Measurements from ENCODE around the gene NR1I3. TPM values are rescaled to one million over a fixed set of nuclear protein-coding genes. Genes with fewer than 3 reads are reported as not detected.
"Not testable (repeated sequence)": the region's sequence is repeated elsewhere in the genome, so short reads cannot be mapped to it uniquely, and the experiment has no call there.

Gene NR1I3
- total and polyA plus RNA-seq, 2 experiments from 2014 or later, result not detected

- H3K79me2 ChIP-seq (ENCODE audit: insufficient read depth), result no peaks in the 10 kb centered on the region
- H2AFZ ChIP-seq, result no peak overlapping the region
- peaks cover 41% of the 10 kb centered on the region for H3K27me3 ChIP-seq (replicated peaks; ENCODE audit: insufficient read depth)
- no peak overlapping the region for H3K9ac ChIP-seq
- H3F3A ChIP-seq (ENCODE audit: insufficient read depth), result no peaks in the 10 kb centered on the region
- 0 out of 2 replicates have a peak, but pooled peaks cover 4% of the 10 kb centered on the region for H3K4me1 ChIP-seq (ENCODE audit: insufficient read depth)
- H3K27ac ChIP-seq, result no peak overlapping the region
- H4K20me1 ChIP-seq (ENCODE audit: insufficient read depth), result no peaks in the 10 kb centered on the region
- 85 to 100% methylated on average over 1 of the region's 1 CpG for WGBS, 2 experiments (ENCODE audit: low coverage in 1 of 2, low lambda C conversion rate in 2 of 2, missing lambda C conversion rate in 2 of 2)
- no peak overlapping the region for H3K4me2 ChIP-seq (ENCODE audit: unreplicated experiment)
- DNase-seq, result no peak
- in situ Hi-C loops (cut with MboI), result no loop called here
- no peak overlapping the region for H3K4me3 ChIP-seq
- H3K36me3 ChIP-seq (ENCODE audit: low read depth), result no peaks in the 10 kb centered on the region
- TF ChIP-seq EZH2phosphoT487 (IDR thresholded peaks at IDR 0.05; ENCODE audit: insufficient read depth, low read depth) (no peak), EZH2 (IDR thresholded peaks at IDR 0.05; ENCODE audit: insufficient read depth, poor library complexity, severe bottlenecking) (no peak)
- H3K9me2 ChIP-seq (ENCODE audit: insufficient read depth), result no peaks in the 10 kb centered on the region
- no peaks in the 10 kb centered on the region for H3K9me3 ChIP-seq (ENCODE audit: low read depth)
Measured at GRCh38 chr1:161259765-161260164, 21.8 kb upstream of the NR1I3 start.

GRCh38 chr1:161259345-161259702 lies 21.3 kb upstream of the NR1I3 start:
- H3K9me2 ChIP-seq (ENCODE audit: insufficient read depth), result no peaks in the 10 kb centered on the region
- H3K36me3 ChIP-seq (ENCODE audit: low read depth), result no peaks in the 10 kb centered on the region
- TF ChIP-seq EZH2phosphoT487 (IDR thresholded peaks at IDR 0.05; ENCODE audit: insufficient read depth, low read depth) (no peak), EZH2 (IDR thresholded peaks at IDR 0.05; ENCODE audit: insufficient read depth, poor library complexity, severe bottlenecking) (no peak)
- H4K20me1 ChIP-seq (ENCODE audit: insufficient read depth), result no peaks in the 10 kb centered on the region
- no peak overlapping the region for H3K4me2 ChIP-seq (ENCODE audit: unreplicated experiment)
- in situ Hi-C loops (cut with MboI), result no loop called here
- no peak overlapping the region for H3K4me3 ChIP-seq
- no peak for DNase-seq
- H3K9ac ChIP-seq, result no peak overlapping the region
- WGBS, 2 experiments (ENCODE audit: low coverage in 1 of 2, low lambda C conversion rate in 2 of 2, missing lambda C conversion rate in 2 of 2), result 22 to 25% methylated on average over 6 of the region's 6 CpGs
- H3F3A ChIP-seq (ENCODE audit: insufficient read depth), result no peaks in the 10 kb centered on the region
- H2AFZ ChIP-seq, result no peak overlapping the region
- H3K4me1 ChIP-seq (ENCODE audit: insufficient read depth), result 0 out of 2 replicates have a peak, but pooled peaks cover 4% of the 10 kb centered on the region
- H3K79me2 ChIP-seq (ENCODE audit: insufficient read depth), result no peaks in the 10 kb centered on the region
- H3K27ac ChIP-seq, result no peak overlapping the region
- H3K9me3 ChIP-seq (ENCODE audit: low read depth), result no peaks in the 10 kb centered on the region
- peaks cover 41% of the 10 kb centered on the region for H3K27me3 ChIP-seq (replicated peaks; ENCODE audit: insufficient read depth)

GRCh38 chr1:161258439-161259344 lies 20.7 kb upstream of the NR1I3 start, which contains the start of gene PCP4L1:
Gene PCP4L1 (plus strand): TSS chr1:161258745. CDS start chr1:161258975, 230 bp downstream.
- Histone ChIP-seq H3K27me3 (replicated peaks; ENCODE audit: insufficient read depth) (peaks cover 41% of the 10 kb centered on the region), H3K4me1 (ENCODE audit: insufficient read depth) (0 out of 2 replicates have a peak, but pooled peaks cover 4% of the 10 kb centered on the region), H3K9me3 (ENCODE audit: low read depth) (no peaks in the 10 kb centered on the region), H3K27ac (no peak within 1 kb of the TSS), H3K79me2 (ENCODE audit: insufficient read depth) (no peaks in the 10 kb centered on the region), H3K9me2 (ENCODE audit: insufficient read depth) (no peaks in the 10 kb centered on the region), H3K4me3 (peak within 1 kb of the TSS; percentile 72), H3K4me2 (ENCODE audit: unreplicated experiment) (peak within 1 kb of the TSS; percentile 88), H2AFZ (peak within 1 kb of the TSS; percentile 81), H3K36me3 (ENCODE audit: low read depth) (no peaks in the 10 kb centered on the region), H4K20me1 (ENCODE audit: insufficient read depth) (no peaks in the 10 kb centered on the region), H3K9ac (no peak within 1 kb of the TSS), H3F3A (ENCODE audit: insufficient read depth) (no peaks in the 10 kb centered on the region)
- peak; percentile 58 for DNase-seq
- no peak for TF ChIP-seq EZH2 (IDR thresholded peaks at IDR 0.05; ENCODE audit: insufficient read depth, poor library complexity, severe bottlenecking)
- in situ Hi-C loops (cut with MboI), result no loop called here
- WGBS, 2 experiments (ENCODE audit: low coverage in 1 of 2, low lambda C conversion rate in 2 of 2, missing lambda C conversion rate in 2 of 2), result 2 to 3% methylated on average over 50 to 62 of the region's 62 CpGs

- 69 to 78% methylated on average over 5 of the region's 5 CpGs for WGBS, 2 experiments (ENCODE audit: low coverage in 1 of 2, low lambda C conversion rate in 2 of 2, missing lambda C conversion rate in 2 of 2)
Measured at GRCh38 chr1:161257109-161257508, 19.1 kb upstream of the NR1I3 start.

GRCh38 chr1:161255955-161256520 lies 18.0 kb upstream of the NR1I3 start:
- H3K4me3 ChIP-seq, result not testable (repeated sequence)

More at GRCh38 chr1:161257109-161257508, 19.1 kb upstream of the NR1I3 start:
- H3K79me2 ChIP-seq (ENCODE audit: insufficient read depth); H3F3A ChIP-seq (ENCODE audit: insufficient read depth); H3K4me2 ChIP-seq (ENCODE audit: unreplicated experiment); H3K9me2 ChIP-seq (ENCODE audit: insufficient read depth); H3K4me1 ChIP-seq (ENCODE audit: insufficient read depth); H3K9me3 ChIP-seq (ENCODE audit: low read depth); in situ Hi-C loops (cut with MboI); H3K36me3 ChIP-seq (ENCODE audit: low read depth); H4K20me1 ChIP-seq (ENCODE audit: insufficient read depth); H3K4me3 ChIP-seq; H3K27ac ChIP-seq; H2AFZ ChIP-seq; H3K9ac ChIP-seq: not testable (repeated sequence)
- H3K27me3 ChIP-seq (replicated peaks; ENCODE audit: insufficient read depth), result peaks cover 41% of the 10 kb centered on the region
- DNase-seq, result peak; percentile 4

GRCh38 chr1:161255302-161255701 lies 17.3 kb upstream of the NR1I3 start:
- H4K20me1 ChIP-seq (ENCODE audit: insufficient read depth); H3K4me1 ChIP-seq (ENCODE audit: insufficient read depth); H3K4me2 ChIP-seq (ENCODE audit: unreplicated experiment); H2AFZ ChIP-seq; H3K4me3 ChIP-seq; H3K9me3 ChIP-seq (ENCODE audit: low read depth); H3K9ac ChIP-seq; H3K9me2 ChIP-seq (ENCODE audit: insufficient read depth); in situ Hi-C loops (cut with MboI); H3F3A ChIP-seq (ENCODE audit: insufficient read depth); DNase-seq; H3K27ac ChIP-seq; H3K36me3 ChIP-seq (ENCODE audit: low read depth); H3K79me2 ChIP-seq (ENCODE audit: insufficient read depth): not testable (repeated sequence)
- WGBS, 2 experiments (ENCODE audit: low coverage in 1 of 2, low lambda C conversion rate in 2 of 2, missing lambda C conversion rate in 2 of 2), result 32 to 35% methylated on average over 5 of the region's 5 CpGs
- peaks cover 27% of the 10 kb centered on the region for H3K27me3 ChIP-seq (replicated peaks; ENCODE audit: insufficient read depth)

More at GRCh38 chr1:161255955-161256520, 18.0 kb upstream of the NR1I3 start:
- H3K79me2 ChIP-seq (ENCODE audit: insufficient read depth); H3K9me3 ChIP-seq (ENCODE audit: low read depth); DNase-seq; in situ Hi-C loops (cut with MboI); H3K4me2 ChIP-seq (ENCODE audit: unreplicated experiment); H3K9ac ChIP-seq; H2AFZ ChIP-seq; H3F3A ChIP-seq (ENCODE audit: insufficient read depth); H3K9me2 ChIP-seq (ENCODE audit: insufficient read depth); H3K27ac ChIP-seq; H3K4me1 ChIP-seq (ENCODE audit: insufficient read depth); H3K36me3 ChIP-seq (ENCODE audit: low read depth); H4K20me1 ChIP-seq (ENCODE audit: insufficient read depth): not testable (repeated sequence)
- peaks cover 34% of the 10 kb centered on the region for H3K27me3 ChIP-seq (replicated peaks; ENCODE audit: insufficient read depth)
- WGBS, 2 experiments (ENCODE audit: low coverage in 1 of 2, low lambda C conversion rate in 2 of 2, missing lambda C conversion rate in 2 of 2), result 69 to 81% methylated on average over 4 of the region's 4 CpGs

Data from GM23248 (cell line).